Psoas muscle (tissue), 8 donors: ENCODE measurements around the gene GPR26. TPM values are rescaled to one million over a fixed set of nuclear protein-coding genes. Genes with fewer than 3 reads are reported as not detected.

ENCODE experiments used
- ATAC-seq, 4 donors: fragments of 200-7000 bp; cut with Tn5 transposase; one replicate each; pipeline ENCODE4 v1.9.1; 2020; ENCODE audit warnings: moderate library complexity in 3 of 4, mild to moderate bottlenecking in 2 of 4
- DNase-seq, 2 donors: peaks; one replicate each; pipeline ENCODE4 v3.0.0-alpha.2; 2020
- H3K27ac ChIP-seq: fragments of 200-600 bp; one replicate; pipeline ENCODE4 v1.8.0; 2022
- H3K27me3 ChIP-seq, 3 donors: fragments of 200-600 bp in 1 of 3; one replicate each; pipeline versions ENCODE4 v1.6.1 to v1.8.0; 2013 to 2022; ENCODE audit warnings: low read length in 2 of 3, mild to moderate bottlenecking in 2 of 3, moderate library complexity in 1 of 3; ENCODE audit not compliant: insufficient read depth in 3 of 3
- H3K36me3 ChIP-seq, 2 donors: fragments of 200-600 bp in 1 of 2; one replicate each; pipeline versions ENCODE4 v1.6.1 to v1.8.0; 2013 to 2022; ENCODE audit warnings: low read depth in 1 of 2, mild to moderate bottlenecking in 1 of 2, moderate library complexity in 1 of 2; ENCODE audit not compliant: insufficient read depth in 1 of 2
- H3K4me1 ChIP-seq: fragments of 200-600 bp; one replicate; pipeline ENCODE4 v1.8.0; 2022
- H3K4me3 ChIP-seq: fragments of 200-600 bp; one replicate; pipeline ENCODE4 v1.8.0; 2022; ENCODE audit warnings: mild to moderate bottlenecking
- H3K9me3 ChIP-seq: fragments of 200-600 bp; one replicate; pipeline ENCODE4 v1.8.0; 2022
- WGBS, 3 donors: extraction: QIAGEN DNeasy Blood & Tissue Kit; methylation state at CpG; one replicate each; pipeline versions ENCODE4 v1.1.6 to v1.1.7; 2013; 5-methylcytosine and 5-hydroxymethylcytosine counted together
- intact Hi-C, 2 donors: fragments of 100-400 bp; cut with DNase I; formaldehyde crosslinking; loops; one replicate each; pipeline versions ENCODE4 v1.11.0 to v1.14.2; 2022
- polyA plus RNA-seq, 3 donors: library from polyadenylated mRNA; stranded (reverse); fragments of 200-250 nt; gene quantifications; one replicate each; pipeline ENCODE4 v1.2.3, GENCODE V29; 2013
- total RNA-seq, 4 donors: library from RNA; stranded (reverse); fragmentation: NEBNext Ultra II Directional in 2 of 4; extraction: Animal tissue kit (Norgen Biotek cat#: 25700) in 2 of 4; gene quantifications; one replicate each; pipeline versions ENCODE4 v1.2.1 to v1.2.4, GENCODE V29; 2021 to 2023
- TF ChIP-seq, protein P1 (sequence below): fragments of 200-600 bp; IDR thresholded peaks from one replicate; pipeline ENCODE4 v1.8.0; 2022; ENCODE audit warnings: antibody characterized with exemption
- donor health status: healthy with polysubstance abuse.
- donor health status: DM: no; HTN: no; CAD: no; lungs with moderate emphysema.
- donor health status: Bipolar disorder and iron deficiency.
- donor health status: healthy.
- donor health status: DM: yes; HTN: yes; CAD: no.
- donor health status: DM: no; HTN: no; CAD: no.
- donor health status: DM: no; HTN: no; CAD: no.
- donor health status: DM: yes; HTN: yes; CAD: no.

GPR26 gene
- total and polyA plus RNA-seq, 7 donors = 0.01 TPM; not detected in 6

DNA sequence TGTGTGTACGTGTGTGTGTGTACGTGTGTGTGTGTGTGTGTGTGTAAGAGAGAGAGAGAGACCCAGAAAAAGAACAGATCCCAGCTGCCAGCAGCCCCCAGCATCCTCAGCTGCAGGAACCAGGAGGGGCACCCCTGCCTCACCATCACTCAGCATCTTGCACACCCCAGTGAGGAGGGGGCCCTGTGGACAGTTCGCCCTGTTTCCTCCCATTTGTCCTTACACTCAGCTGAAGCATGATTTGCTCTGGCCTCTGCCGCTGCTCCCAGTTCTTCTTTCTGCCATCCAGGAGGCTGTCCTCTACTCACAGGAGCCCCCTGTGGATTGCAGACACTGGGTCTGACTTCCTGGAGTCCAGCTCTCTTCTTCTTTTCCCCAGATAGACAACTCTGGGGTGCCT lies 9.7 kb downstream of the GPR26 start:
- no peak for ATAC-seq
- no peak overlapping the region for H3K27ac ChIP-seq
- 33 to 50% (median 46%) methylated on average over 3 to 4 of the region's 4 CpGs for WGBS, 3 donors
- intact Hi-C loops = no loop called here
- H3K4me3 ChIP-seq = no peak overlapping the region
- TF ChIP-seq, protein P1, sequence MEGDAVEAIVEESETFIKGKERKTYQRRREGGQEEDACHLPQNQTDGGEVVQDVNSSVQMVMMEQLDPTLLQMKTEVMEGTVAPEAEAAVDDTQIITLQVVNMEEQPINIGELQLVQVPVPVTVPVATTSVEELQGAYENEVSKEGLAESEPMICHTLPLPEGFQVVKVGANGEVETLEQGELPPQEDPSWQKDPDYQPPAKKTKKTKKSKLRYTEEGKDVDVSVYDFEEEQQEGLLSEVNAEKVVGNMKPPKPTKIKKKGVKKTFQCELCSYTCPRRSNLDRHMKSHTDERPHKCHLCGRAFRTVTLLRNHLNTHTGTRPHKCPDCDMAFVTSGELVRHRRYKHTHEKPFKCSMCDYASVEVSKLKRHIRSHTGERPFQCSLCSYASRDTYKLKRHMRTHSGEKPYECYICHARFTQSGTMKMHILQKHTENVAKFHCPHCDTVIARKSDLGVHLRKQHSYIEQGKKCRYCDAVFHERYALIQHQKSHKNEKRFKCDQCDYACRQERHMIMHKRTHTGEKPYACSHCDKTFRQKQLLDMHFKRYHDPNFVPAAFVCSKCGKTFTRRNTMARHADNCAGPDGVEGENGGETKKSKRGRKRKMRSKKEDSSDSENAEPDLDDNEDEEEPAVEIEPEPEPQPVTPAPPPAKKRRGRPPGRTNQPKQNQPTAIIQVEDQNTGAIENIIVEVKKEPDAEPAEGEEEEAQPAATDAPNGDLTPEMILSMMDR = no peak
- no peaks in the 10 kb centered on the region for H3K36me3 ChIP-seq
- no peaks in the 10 kb centered on the region for H3K4me1 ChIP-seq
- H3K27me3 ChIP-seq = no peaks in the 10 kb centered on the region
- H3K9me3 ChIP-seq = no peaks in the 10 kb centered on the region
- DNase-seq = no peak

DNA sequence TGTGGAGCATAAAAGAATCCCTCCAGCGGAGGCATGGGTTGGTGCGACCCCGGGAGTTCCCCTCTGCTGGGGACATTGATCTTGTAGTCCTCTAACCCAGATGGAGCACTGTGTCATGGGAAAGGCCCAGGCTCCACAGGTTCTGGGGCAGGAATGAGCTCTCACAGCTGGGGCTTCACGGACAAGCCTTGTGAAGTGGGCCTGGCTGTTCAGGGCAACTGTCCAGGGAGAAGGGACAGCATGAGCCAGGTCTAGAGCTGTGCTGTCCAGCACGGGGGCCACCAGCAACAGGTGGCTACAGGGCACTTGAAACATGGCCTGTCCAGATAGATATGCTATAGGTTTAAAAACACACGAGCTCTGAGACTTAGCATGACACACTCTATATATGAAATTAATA lies 11.4 kb downstream of the GPR26 start:
- TF ChIP-seq, protein P1 = no peak
- ATAC-seq = no peak
- Histone ChIP-seq H3K4me1 (no peaks in the 10 kb centered on the region), H3K4me3 (no peak overlapping the region), H3K9me3 (no peaks in the 10 kb centered on the region), H3K27me3 (no peaks in the 10 kb centered on the region), H3K36me3 (no peaks in the 10 kb centered on the region), H3K27ac (no peak overlapping the region)
- intact Hi-C loops = no loop called here
- DNase-seq = no peak
- WGBS, 3 donors = 49 to 56% (median 53%) methylated on average over 6 of the region's 6 CpGs

DNA sequence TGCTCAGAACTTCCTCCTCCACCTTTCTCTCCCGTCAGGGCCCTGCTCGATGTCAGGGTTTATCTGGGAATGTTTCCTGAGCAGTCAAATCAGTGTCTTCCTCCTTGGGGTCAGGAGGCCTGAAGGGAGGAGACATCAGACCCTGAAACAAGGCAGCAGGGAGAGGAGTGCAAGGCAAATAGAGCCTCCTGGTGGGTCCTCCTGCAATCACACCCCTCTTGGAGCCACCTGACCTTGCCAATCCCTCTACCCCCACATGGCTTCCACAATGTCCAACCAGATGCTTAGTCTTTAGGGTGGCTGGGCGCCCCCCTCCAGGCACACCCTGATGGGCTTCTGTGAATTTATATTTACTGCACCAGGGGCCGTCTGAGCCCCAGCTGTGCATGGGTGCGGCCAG lies 12.2 kb downstream of the GPR26 start:
- Histone ChIP-seq H3K9me3 (no peaks in the 10 kb centered on the region), H3K36me3 (no peaks in the 10 kb centered on the region), H3K27ac (no peak overlapping the region), H3K4me1 (no peaks in the 10 kb centered on the region), H3K27me3 (peaks cover 0 to 1% (median 0%) of the 10 kb centered on the region in 3 donors), H3K4me3 (no peak overlapping the region)
- TF ChIP-seq, protein P1 = no peak
- ATAC-seq (no peak), DNase-seq (no peak)
- intact Hi-C loops = no loop called here
- WGBS, 3 donors = 42 to 55% (median 50%) methylated on average over 5 of the region's 5 CpGs

DNA sequence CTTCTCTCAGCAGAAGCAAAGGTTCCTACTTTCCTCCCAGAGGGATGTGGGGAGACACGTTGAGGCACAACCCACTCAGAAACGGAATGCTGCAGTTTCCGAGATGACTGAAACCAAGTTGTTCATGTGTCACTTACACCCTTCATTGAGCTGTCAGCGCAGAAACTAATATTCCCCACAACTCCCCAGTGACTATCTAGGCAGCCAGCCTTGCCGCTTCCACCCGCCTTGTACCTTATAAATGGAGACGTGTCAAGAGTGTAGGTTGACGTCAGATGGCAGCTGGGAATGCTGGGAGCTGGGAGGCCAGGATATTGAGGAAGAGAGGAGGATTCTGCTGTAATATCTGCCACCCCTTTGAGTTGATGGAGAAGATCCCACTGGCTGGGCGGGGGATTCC lies 15.1 kb downstream of the GPR26 start:
- DNase-seq (no peak), ATAC-seq (no peak)
- no peak overlapping the region for H3K27ac ChIP-seq
- intact Hi-C loops = no loop called here
- no peaks in the 10 kb centered on the region for H3K36me3 ChIP-seq
- 62 to 63% (median 62%) methylated on average over 9 of the region's 9 CpGs for WGBS, 3 donors
- H3K9me3 ChIP-seq = no peaks in the 10 kb centered on the region
- TF ChIP-seq, protein P1 = no peak
- H3K4me1 ChIP-seq = no peaks in the 10 kb centered on the region
- H3K27me3 ChIP-seq = peaks cover 0 to 7% (median 0%) of the 10 kb centered on the region in 3 donors
- H3K4me3 ChIP-seq = no peak overlapping the region

DNA sequence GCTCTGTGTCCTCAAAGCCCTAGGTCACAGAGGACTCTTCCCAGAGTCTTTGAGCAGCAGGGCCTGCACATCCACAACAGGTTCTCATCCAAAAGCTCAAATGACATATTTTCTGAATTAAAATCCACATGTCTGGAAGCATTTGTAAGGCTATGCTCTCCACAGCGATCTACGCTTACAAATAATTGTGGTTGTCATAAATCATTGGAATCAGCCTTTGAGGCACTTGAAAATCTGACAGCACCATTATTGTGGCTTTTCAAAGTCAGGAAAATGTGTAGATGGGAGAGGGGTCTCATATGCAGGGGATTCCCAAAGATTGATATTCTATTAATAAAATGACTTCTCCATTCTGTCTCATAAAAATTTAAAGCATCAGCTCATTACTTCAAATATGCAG lies 16.3 kb downstream of the GPR26 start:
- 48 to 78% (median 49%) methylated on average over 2 of the region's 2 CpGs for WGBS, 3 donors
- no peaks in the 10 kb centered on the region for H3K9me3 ChIP-seq
- H3K4me3 ChIP-seq = no peak overlapping the region
- no peaks in the 10 kb centered on the region for H3K4me1 ChIP-seq
- no peak overlapping the region for H3K27ac ChIP-seq
- TF ChIP-seq, protein P1 = no peak
- peaks cover 0 to 7% (median 0%) of the 10 kb centered on the region in 3 donors for H3K27me3 ChIP-seq
- intact Hi-C loops = no loop called here
- DNase-seq (no peak), ATAC-seq (no peak)
- no peaks in the 10 kb centered on the region for H3K36me3 ChIP-seq
